K562 (cell line): ENCODE results near the gene HIVEP1. TPM values are rescaled to one million over a fixed set of nuclear protein-coding genes. Genes with fewer than 3 reads are reported as not detected.

Experiments used
- ATF1 ChIP-seq, 2 experiments: fragments of 450-650 bp in 1 of 2; IDR thresholded peaks; 2 replicates each; pipeline ENCODE4 v1.6.1; 2016; ENCODE audit warnings: missing compliant biosample characterization in 1 of 2, missing genetic modification characterization in 1 of 2
- BHLHE40 ChIP-seq: IDR thresholded peaks from 2 replicates; pipeline ENCODE4 v1.6.1; 2011; ENCODE audit warnings: low read length, improper control_type of control experiment
- CLOCK ChIP-seq: fragments of 250-450 bp; sonication (Bioruptor Pico); IDR thresholded peaks from 2 replicates; pipeline ENCODE4 v1.4.0; 2020; ENCODE audit warnings: mild to moderate bottlenecking, moderate library complexity, borderline replicate concordance
- COPS2 ChIP-seq: fragments of 450-650 bp; conservative IDR thresholded peaks from 2 replicates; pipeline ENCODE4 v1.6.1; 2016; ENCODE audit warnings: mild to moderate bottlenecking, moderate library complexity
- DNMT1 ChIP-seq: fragments of 450-650 bp; IDR thresholded peaks from 2 replicates; pipeline ENCODE4 v1.6.1; 2016; ENCODE audit warnings: antibody characterized with exemption, mild to moderate bottlenecking
- E2F6 ChIP-seq, 2 experiments: IDR thresholded peaks; 2 replicates each; pipeline ENCODE4 v1.6.1; 2011; ENCODE audit warnings: borderline replicate concordance in 1 of 2, control low read depth in 1 of 2, low read depth in 1 of 2, low read length in 1 of 2, mild to moderate bottlenecking in 1 of 2, mixed read lengths in 1 of 2, moderate library complexity in 1 of 2; ENCODE audit not compliant: insufficient read depth in 1 of 2, insufficient read length in 1 of 2, poor library complexity in 1 of 2, severe bottlenecking in 1 of 2; ENCODE audit errors: extremely low read depth in 1 of 2
- EP400 ChIP-seq: fragments of 450-650 bp; IDR thresholded peaks from 2 replicates; pipeline ENCODE4 v1.6.1; 2017; ENCODE audit warnings: antibody characterized with exemption, mild to moderate bottlenecking, moderate library complexity
- EWSR1 ChIP-seq: fragments of 450-650 bp; IDR thresholded peaks from 2 replicates; pipeline ENCODE4 v1.6.1; 2018; ENCODE audit warnings: borderline replicate concordance, mild to moderate bottlenecking, low read depth, moderate library complexity; ENCODE audit not compliant: partially characterized antibody
- FIP1L1 ChIP-seq: fragments of 200-400 bp; formaldehyde crosslinking; IDR thresholded peaks from 2 replicates; pipeline ENCODE4 v1.6.1; 2018; ENCODE audit warnings: mild to moderate bottlenecking, low read depth, low read length; ENCODE audit not compliant: poor library complexity, severe bottlenecking
- KHSRP ChIP-seq: fragments of 450-650 bp; IDR thresholded peaks from 2 replicates; pipeline ENCODE4 v1.6.1; 2017
- MBD1 ChIP-seq: fragments of 250-450 bp; sonication (Bioruptor Pico); IDR thresholded peaks from 2 replicates; pipeline ENCODE4 v1.8.0; 2022; ENCODE audit warnings: inconsistent platforms
- NELFE ChIP-seq: IDR thresholded peaks from 2 replicates; pipeline ENCODE4 v1.6.1; 2011; ENCODE audit warnings: mild to moderate bottlenecking; ENCODE audit not compliant: insufficient read depth, insufficient read length
- POLR2B ChIP-seq: fragments of 450-650 bp; IDR thresholded peaks from 2 replicates; pipeline ENCODE4 v1.6.1; 2018; ENCODE audit warnings: low read depth; ENCODE audit not compliant: partially characterized antibody
- RAD21 ChIP-seq, 2 experiments: fragments of 250-450 bp in 1 of 2; fragments of 450-650 bp in 1 of 2; sonication (Bioruptor Pico) in 1 of 2; formaldehyde crosslinking in 1 of 2; IDR thresholded peaks in 1 of 2; conservative IDR thresholded peaks in 1 of 2; 2 replicates each; pipeline versions ENCODE4 v1.4.0 to v1.8.0; 2020 to 2022; ENCODE audit warnings: mild to moderate bottlenecking in 2 of 2, moderate library complexity in 1 of 2
- RBFOX2 ChIP-seq: fragments of 200-400 bp; formaldehyde crosslinking; IDR thresholded peaks from 2 replicates; pipeline ENCODE4 v1.6.1; 2017; ENCODE audit warnings: low read depth, mild to moderate bottlenecking, low read length, moderate library complexity
- SNRNP70 ChIP-seq: fragments of 200-400 bp; formaldehyde crosslinking; optimal IDR thresholded peaks from 2 replicates; pipeline ENCODE3; 2017; ENCODE audit warnings: low read depth, low read length
- ZBTB7A ChIP-seq: IDR thresholded peaks from 2 replicates; pipeline ENCODE4 v1.6.1; 2011; ENCODE audit warnings: low read depth, mild to moderate bottlenecking, low read length, moderate library complexity, borderline replicate concordance; ENCODE audit not compliant: control insufficient read depth
- ZNF277 ChIP-seq: fragments of 250-450 bp; sonication (Bioruptor Pico); IDR thresholded peaks from 2 replicates; pipeline ENCODE4 v1.8.0; 2022; ENCODE audit warnings: inconsistent platforms, mild to moderate bottlenecking, moderate library complexity, borderline replicate concordance
- ZNF668 ChIP-seq: fragments of 250-450 bp; sonication (Bioruptor Pico); IDR thresholded peaks from 2 replicates; pipeline ENCODE4 v1.8.0; 2022; ENCODE audit warnings: mild to moderate bottlenecking, inconsistent platforms
- polyA plus RNA-seq, 8 experiments: library from polyadenylated mRNA; depleted of rRNA in 4 of 8; stranded (reverse) in 5 of 8; unstranded in 3 of 8; fragments of >200 nt; fragmentation: Nextera tagmentation in 2 of 8; fragmentation: Illumina TruSeq in 1 of 8; extraction: Ambion mirVana in 2 of 8; extraction: Trizol in 1 of 8; gene quantifications; 2 replicates each; pipeline versions ENCODE4 v1.2.1 to v1.2.3, GENCODE V29; 2011 to 2014; ENCODE audit warnings: inconsistent platforms in 1 of 8, missing spikeins in 1 of 8
- total RNA-seq, 7 experiments: library from RNA; depleted of rRNA in 6 of 7; stranded (reverse); fragments of >200 nt in 6 of 7; fragmentation: Illumina TruSeq in 2 of 7; extraction: Trizol in 2 of 7; gene quantifications; 2 replicates each; pipeline versions ENCODE4 v1.2.1 to v1.2.3, GENCODE V29; 2011 to 2021; ENCODE audit warnings: low replicate concordance in 1 of 7

HIVEP1 gene
- total and polyA plus RNA-seq, 9 of the 15 experiments (the other 6 are each of a cell fraction or from before 2014, with no cell fraction given), result 6.0 to 33.3 (median 21.7) TPM

- no peak for TF ChIP-seq NELFE
- TF ChIP-seq EWSR1, result no peak
- no peak for TF ChIP-seq E2F6 (IDR thresholded peaks at IDR 0.05; ENCODE audit: borderline replicate concordance in 1 of 2, extremely low read depth in 1 of 2, insufficient read depth in 1 of 2, insufficient read length in 1 of 2, low read depth in 1 of 2, low read length in 1 of 2, poor library complexity in 1 of 2, severe bottlenecking in 1 of 2)
- TF ChIP-seq RBFOX2, result no peak
- no peak for TF ChIP-seq ATF1 (CRISPR knock-in tag; IDR thresholded peaks at IDR 0.05)
- no peak for TF ChIP-seq ATF1 (tag; IDR thresholded peaks at IDR 0.05)
- TF ChIP-seq FIP1L1, result no peak
- TF ChIP-seq RAD21 (CRISPR knock-in tag; conservative IDR thresholded peaks at IDR 0.05 in 1 of 2, IDR thresholded peaks at IDR 0.05 in 1 of 2), result peak; percentile 73 to 80
- no peak for TF ChIP-seq ZBTB7A
- TF ChIP-seq COPS2, result no peak
- TF ChIP-seq EP400, result 0 out of 2 replicates have a peak, but pooled peaks have one; percentile 19
- no peak for TF ChIP-seq CLOCK (CRISPR knock-in tag)
- peak; percentile 25; the same call in 1 of the 2 replicates for TF ChIP-seq BHLHE40
- TF ChIP-seq DNMT1, result no peak
- TF ChIP-seq SNRNP70, result no peak
- TF ChIP-seq MBD1, result 0 out of 2 replicates have a peak, but pooled peaks have one; percentile 31
- no peak for TF ChIP-seq ZNF277 (CRISPR knock-in tag)
- no peak for TF ChIP-seq POLR2B
- no peak for TF ChIP-seq KHSRP
- no peak for TF ChIP-seq ZNF668 (CRISPR knock-in tag)
Observed at GRCh38 chr6:12075067-12075563, 63.0 kb downstream of the HIVEP1 start (continued).
